ENCODE measurements around the gene PDE4D.

Gene PDE4D

GRCh38 chr5:59500014-59500413, 393.5 kb downstream of the PDE4D start:
- no peaks in the 10 kb centered on the region for H3K27me3 ChIP-seq (ENCODE audit: insufficient read depth, poor library complexity, severe bottlenecking)
- DNase-seq (ENCODE audit: low read depth in 1 of 2, low spot score in 1 of 2): no peak
- H3K27ac ChIP-seq (replicated peaks): no peak overlapping the region
- no peak overlapping the region for H3K4me3 ChIP-seq (replicated peaks; ENCODE audit: insufficient read depth, low read length)
- TF ChIP-seq CTCF (IDR thresholded peaks at IDR 0.05; ENCODE audit: insufficient read depth, low read length) (no peak), REST (IDR thresholded peaks at IDR 0.05; ENCODE audit: insufficient replicate concordance, low read depth) (no peak)

DNA sequence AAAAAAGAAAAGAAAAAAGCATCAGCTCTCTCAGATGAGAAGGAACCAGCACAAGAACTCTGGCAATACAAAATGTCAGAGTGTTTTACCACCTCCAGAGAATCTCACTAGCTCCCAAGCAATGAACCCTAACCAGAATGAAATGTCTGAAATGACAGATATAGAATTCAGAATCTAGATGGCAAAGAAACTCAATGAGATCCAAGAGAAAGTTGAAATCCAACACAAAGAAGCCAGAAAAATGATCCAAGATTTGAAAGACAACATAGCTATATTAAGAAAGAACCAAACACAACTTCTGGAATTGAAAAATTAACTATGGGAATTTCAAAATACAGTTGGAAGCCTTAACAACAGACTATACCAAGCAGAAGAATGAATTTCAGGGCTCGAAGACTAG, 396.3 kb downstream of the PDE4D start:
- H3K27me3 ChIP-seq (ENCODE audit: insufficient read depth, poor library complexity, severe bottlenecking): no peaks in the 10 kb centered on the region
- H3K4me3 ChIP-seq (replicated peaks; ENCODE audit: insufficient read depth, low read length): no peak overlapping the region
- no peak for DNase-seq (ENCODE audit: low read depth in 1 of 2, low spot score in 1 of 2)
- TF ChIP-seq SPI1 (IDR thresholded peaks at IDR 0.05; ENCODE audit: borderline replicate concordance, low read depth): no peak
- TF ChIP-seq GABPA (IDR thresholded peaks at IDR 0.05; ENCODE audit: low read depth): no peak
- no peak for TF ChIP-seq CTCF (IDR thresholded peaks at IDR 0.05; ENCODE audit: insufficient read depth, low read length)
- TF ChIP-seq POLR2AphosphoS5 (IDR thresholded peaks at IDR 0.05; ENCODE audit: low read depth): no peak
- no peak for TF ChIP-seq REST (IDR thresholded peaks at IDR 0.05; ENCODE audit: insufficient replicate concordance, low read depth)
- no peak overlapping the region for H3K27ac ChIP-seq (replicated peaks)

GRCh38 chr5:59496524-59497134, 396.9 kb downstream of the PDE4D start:
- H3K27ac ChIP-seq (replicated peaks): no peak overlapping the region
- no peaks in the 10 kb centered on the region for H3K27me3 ChIP-seq (ENCODE audit: insufficient read depth, poor library complexity, severe bottlenecking)
- no peak overlapping the region for H3K4me3 ChIP-seq (replicated peaks; ENCODE audit: insufficient read depth, low read length)
- DNase-seq (ENCODE audit: low read depth in 1 of 2, low spot score in 1 of 2): peak in 1 of 2 experiments; percentile 2
- TF ChIP-seq CTCF (IDR thresholded peaks at IDR 0.05; ENCODE audit: insufficient read depth, low read length): no peak
- no peak for TF ChIP-seq GABPA (IDR thresholded peaks at IDR 0.05; ENCODE audit: low read depth)
- TF ChIP-seq POLR2AphosphoS5 (IDR thresholded peaks at IDR 0.05; ENCODE audit: low read depth): no peak
- TF ChIP-seq SPI1 (IDR thresholded peaks at IDR 0.05; ENCODE audit: borderline replicate concordance, low read depth): no peak
- no peak for TF ChIP-seq REST (IDR thresholded peaks at IDR 0.05; ENCODE audit: insufficient replicate concordance, low read depth)
